K562 (cell line): ENCODE measurements around the gene CD9. TPM values are rescaled to one million over a fixed set of nuclear protein-coding genes. Genes with fewer than 3 reads are reported as not detected.

Source experiments
- ATAC-seq: fragments of 200-7000 bp; cut with Tn5 transposase; 3 replicates; pipeline ENCODE4 v1.9.1; 2020; ENCODE audit warnings: moderate library complexity
- BruUV-seq: library from RNA; stranded (reverse); fragments of 400-500 nt; replicated peaks from 2 replicates; lab custom pipeline; 2021; lab: Mats Ljungman, UMichigan
- CTCF ChIA-PET: fragments of 300-600 bp; formaldehyde crosslinking; extraction: SDS; loops from one replicate; lab custom pipeline; 2021; ENCODE audit warnings: low intra/inter-chr PET ratio; lab: Yijun Ruan, JAX
- POLR2A ChIA-PET: fragments of 300-600, 350-650 bp; sonication (Branson Sonifier 250); formaldehyde crosslinking; extraction: SDS; loops from one replicate; lab custom pipeline; 2021; ENCODE audit warnings: antibody characterized with exemption, inconsistent platforms; lab: Yijun Ruan, JAX
- DNase-seq, 4 experiments: peaks; one replicate each; pipeline versions ENCODE4 v3.0.0 to v3.0.0-alpha.2; 2011 to 2018; ENCODE audit warnings: low spot score in 3 of 4, mixed read lengths in 3 of 4; ENCODE audit errors: extremely low read depth in 1 of 4
- FAIRE-seq: peaks from 2 replicates; lab custom pipeline; 2011; peaks lifted over from hg19 to GRCh38; lab: Jason Lieb, UNC
- H2AFZ ChIP-seq: 2 replicates; pipeline ENCODE4 v1.6.0; 2011; ENCODE audit warnings: low read depth, low read length, control low read depth, inconsistent platforms
- H3K27ac ChIP-seq: fragments of 200-600 bp; 3 replicates; pipeline ENCODE4 v1.8.0; 2011; ENCODE audit warnings: low read depth, mild to moderate bottlenecking, control low read depth, inconsistent platforms, low read length, moderate library complexity, mixed read lengths; ENCODE audit errors: extremely low read depth
- H3K27me3 ChIP-seq, 2 experiments: fragments of 300-600 bp in 1 of 2; 2 replicates in 1 of 2; 3 replicates in 1 of 2; pipeline versions ENCODE4 v1.6.0 to v1.8.0; 2011; ENCODE audit warnings: inconsistent platforms in 2 of 2, low read length in 2 of 2, mild to moderate bottlenecking in 1 of 2, mixed read lengths in 1 of 2, moderate library complexity in 1 of 2; ENCODE audit not compliant: control insufficient read depth in 2 of 2, insufficient read depth in 2 of 2
- H3K36me3 ChIP-seq: fragments of 300-600 bp; 3 replicates; pipeline ENCODE4 v1.8.0; 2011; ENCODE audit warnings: mild to moderate bottlenecking, low read length, inconsistent platforms; ENCODE audit not compliant: control insufficient read depth, insufficient read depth
- H3K4me1 ChIP-seq, 2 experiments: fragments of 200-600 bp in 1 of 2; replicated peaks in 1 of 2; 2 replicates in 1 of 2; 3 replicates in 1 of 2; pipeline versions ENCODE4 v1.5.1 to v1.8.0; 2011; ENCODE audit warnings: inconsistent platforms in 2 of 2, low read length in 2 of 2, mild to moderate bottlenecking in 1 of 2, mixed read lengths in 1 of 2, moderate library complexity in 1 of 2; ENCODE audit not compliant: control insufficient read depth in 2 of 2, insufficient read depth in 2 of 2
- H3K4me2 ChIP-seq: 2 replicates; pipeline ENCODE4 v1.6.1; 2011; ENCODE audit warnings: low read length, control low read depth, inconsistent platforms, mixed read lengths; ENCODE audit not compliant: insufficient read depth
- H3K4me3 ChIP-seq: fragments of 200-600 bp; sonication (generic), shearing (Covaris generic); 2 replicates; pipeline ENCODE4 v1.5.1; 2016; ENCODE audit warnings: control low read depth, inconsistent platforms
- H3K79me2 ChIP-seq: fragments of 200-600 bp; 3 replicates; pipeline ENCODE4 v1.8.0; 2011; ENCODE audit warnings: low read length, inconsistent platforms; ENCODE audit not compliant: control insufficient read depth, insufficient read depth
- H3K9ac ChIP-seq, 2 experiments: 2 replicates each; pipeline versions ENCODE4 v1.6.0 to v1.6.1; 2011; ENCODE audit warnings: low read depth in 2 of 2, low read length in 2 of 2, control low read depth in 1 of 2, inconsistent platforms in 1 of 2, mild to moderate bottlenecking in 1 of 2, mixed read lengths in 1 of 2; ENCODE audit not compliant: insufficient read depth in 1 of 2
- H3K9me1 ChIP-seq: one replicate; pipeline ENCODE4 v1.6.0; 2011; ENCODE audit warnings: inconsistent platforms, mild to moderate bottlenecking, low read length, moderate library complexity; ENCODE audit not compliant: control insufficient read depth, insufficient read depth
- H3K9me3 ChIP-seq: replicated peaks from 2 replicates; pipeline ENCODE4 v1.5.1; 2011; ENCODE audit warnings: low read depth, low read length, inconsistent platforms; ENCODE audit not compliant: control insufficient read depth, insufficient read depth
- H4K20me1 ChIP-seq: replicated peaks from 2 replicates; pipeline ENCODE4 v1.6.1; 2011; ENCODE audit warnings: low read length, inconsistent platforms, mixed read lengths; ENCODE audit not compliant: control insufficient read depth, insufficient read depth
- ADNP ChIP-seq: fragments of 200-800 bp; sonication (Bioruptor generic); IDR thresholded peaks from 2 replicates; pipeline ENCODE4 v1.6.1; 2016; ENCODE audit warnings: missing genetic modification characterization, missing compliant biosample characterization
- BRCA1 ChIP-seq, 2 experiments: fragments of 450-650 bp in 1 of 2; sonication (generic) in 1 of 2; formaldehyde crosslinking in 1 of 2; IDR thresholded peaks; 2 replicates each; pipeline versions ENCODE4 v1.5.0 to v1.6.1; 2017 to 2020; ENCODE audit warnings: mild to moderate bottlenecking in 1 of 2, missing genetic modification reagents in 1 of 2
- DACH1 ChIP-seq: fragments of 450-650 bp; IDR thresholded peaks from 2 replicates; pipeline ENCODE4 v1.6.1; 2018; ENCODE audit not compliant: partially characterized antibody
- DDX20 ChIP-seq: fragments of 450-650 bp; IDR thresholded peaks from 2 replicates; pipeline ENCODE4 v1.6.1; 2016; ENCODE audit warnings: missing genetic modification characterization, low read depth, mild to moderate bottlenecking, missing compliant biosample characterization, moderate library complexity
- GTF3C2 ChIP-seq: IDR thresholded peaks from 3 replicates; pipeline ENCODE4 v1.6.1; 2011; ENCODE audit warnings: borderline replicate concordance, mild to moderate bottlenecking, moderate library complexity; ENCODE audit not compliant: insufficient read length; ENCODE audit errors: extremely low read depth
- HNRNPLL ChIP-seq: fragments of 200-400 bp; formaldehyde crosslinking; IDR thresholded peaks from 2 replicates; pipeline ENCODE4 v1.6.1; 2017; ENCODE audit warnings: low read length, low read depth, mild to moderate bottlenecking; ENCODE audit not compliant: poor library complexity, severe bottlenecking
- MED1 ChIP-seq: sonication (generic); formaldehyde crosslinking; IDR thresholded peaks from 2 replicates; pipeline ENCODE4 v1.8.1; 2023; ENCODE audit warnings: missing genetic modification reagents, borderline replicate concordance
- NCOA2 ChIP-seq, 2 experiments: fragments of 450-650 bp; IDR thresholded peaks; 2 replicates each; pipeline ENCODE4 v1.6.1; 2018; ENCODE audit warnings: mild to moderate bottlenecking in 2 of 2, moderate library complexity in 1 of 2; ENCODE audit not compliant: partially characterized antibody in 2 of 2
- NFYB ChIP-seq: IDR thresholded peaks from 2 replicates; pipeline ENCODE4 v1.6.1; 2011; ENCODE audit warnings: mild to moderate bottlenecking, moderate library complexity; ENCODE audit not compliant: insufficient read length; ENCODE audit errors: extremely low read depth
- NUFIP1 ChIP-seq: fragments of 450-650 bp; IDR thresholded peaks from 2 replicates; pipeline ENCODE4 v1.6.1; 2018; ENCODE audit not compliant: partially characterized antibody
- PHB2 ChIP-seq: fragments of 450-650 bp; IDR thresholded peaks from 2 replicates; pipeline ENCODE4 v1.6.1; 2017; ENCODE audit warnings: low read depth
- RBM39 ChIP-seq: fragments of 200-400 bp; formaldehyde crosslinking; optimal IDR thresholded peaks from 2 replicates; pipeline ENCODE3; 2018; ENCODE audit warnings: low read depth, low read length
- RHOXF2B ChIP-seq: fragments of 250-450 bp; sonication (Bioruptor Pico); conservative IDR thresholded peaks from 2 replicates; pipeline ENCODE4 v1.5.1; 2021
- SMARCC2 ChIP-seq: fragments of 450-650 bp; IDR thresholded peaks from 2 replicates; pipeline ENCODE4 v1.6.1; 2017; ENCODE audit warnings: antibody characterized with exemption, moderate library complexity, mild to moderate bottlenecking, low read depth
- TCF7L2 ChIP-seq: fragments of 150-350 bp; IDR thresholded peaks from 2 replicates; pipeline ENCODE4 v1.6.1; 2016; ENCODE audit warnings: low read depth, mild to moderate bottlenecking, low read length, moderate library complexity
- XRCC4 ChIP-seq: IDR thresholded peaks from one replicate; pipeline ENCODE4 v1.6.1; 2011; ENCODE audit not compliant: insufficient read depth, insufficient read length; ENCODE audit errors: extremely low read depth
- ZKSCAN1 ChIP-seq: fragments of 150-350 bp; IDR thresholded peaks from 2 replicates; pipeline ENCODE4 v1.6.1; 2016; ENCODE audit warnings: low read depth, low read length
- ZNF431 ChIP-seq: sonication (generic); formaldehyde crosslinking; IDR thresholded peaks from 2 replicates; pipeline ENCODE4 v1.8.0; 2022; ENCODE audit warnings: mild to moderate bottlenecking, missing genetic modification reagents
- ZNF586 ChIP-seq: fragments of 450-650 bp; formaldehyde crosslinking; conservative IDR thresholded peaks from 2 replicates; pipeline ENCODE4 v1.4.0; 2020; ENCODE audit warnings: mild to moderate bottlenecking, moderate library complexity
- WGBS: fragments of 100-300 bp; shearing (Covaris generic); methylation state at CpG from one replicate; pipeline ENCODE4 v1.1.6; 2016; ENCODE audit warnings: low coverage, mixed read lengths; ENCODE audit not compliant: insufficient coverage; ENCODE audit errors: missing lambda C conversion rate; 5-methylcytosine and 5-hydroxymethylcytosine counted together
- in situ Hi-C: fragments of 300-500 bp; cut with MboI; formaldehyde crosslinking; loops from 4 replicates; pipeline ENCODE4 v1.15.0; 2018; ENCODE audit warnings: inconsistent platforms, mixed read lengths
- intact Hi-C: fragments of 100-400 bp; cut with micrococcal nuclease; formaldehyde crosslinking; loops from 2 replicates; pipeline ENCODE4 v1.14.2; 2022
- polyA plus RNA-seq, 8 experiments: library from polyadenylated mRNA; depleted of rRNA in 4 of 8; stranded (reverse) in 5 of 8; unstranded in 3 of 8; fragments of >200 nt; fragmentation: Nextera tagmentation in 2 of 8; fragmentation: Illumina TruSeq in 1 of 8; extraction: Ambion mirVana in 2 of 8; extraction: Trizol in 1 of 8; gene quantifications; 2 replicates each; pipeline versions ENCODE4 v1.2.1 to v1.2.3, GENCODE V29; 2011 to 2014; ENCODE audit warnings: inconsistent platforms in 1 of 8, missing spikeins in 1 of 8
- total RNA-seq, 7 experiments: library from RNA; depleted of rRNA in 6 of 7; stranded (reverse); fragments of >200 nt in 6 of 7; fragmentation: Illumina TruSeq in 2 of 7; extraction: Trizol in 2 of 7; gene quantifications; 2 replicates each; pipeline versions ENCODE4 v1.2.1 to v1.2.3, GENCODE V29; 2011 to 2021; ENCODE audit warnings: low replicate concordance in 1 of 7

Gene CD9
- total and polyA plus RNA-seq, 9 of the 15 experiments (the other 6 are each of a cell fraction or from before 2014, with no cell fraction given): 0.43 to 5.6 (median 0.62) TPM

GRCh38 chr12:6271281-6271680 lies 71.1 kb downstream of the CD9 start:
- Histone ChIP-seq H3K27me3 (peaks cover 0 to 4% of the 10 kb centered on the region in 2 experiments; a peak in 2 of 5 replicates), H3K9me1 (no peaks in the 10 kb centered on the region), H3K9me3 (no peaks in the 10 kb centered on the region), H3K9ac (no peak overlapping the region), H3K79me2 (no peaks in the 10 kb centered on the region), H4K20me1 (no peaks in the 10 kb centered on the region)
- DNase-seq: no peak
- no peak for TF ChIP-seq ZKSCAN1
- no peak for TF ChIP-seq SMARCC2
- TF ChIP-seq NCOA2 (IDR thresholded peaks at IDR 0.05; ENCODE audit: partially characterized antibody in 2 of 2): no peak
- no peak for TF ChIP-seq DACH1
- TF ChIP-seq RHOXF2B (CRISPR knock-in tag): no peak
- no peak for TF ChIP-seq BRCA1 (IDR thresholded peaks at IDR 0.05)
- no peak for TF ChIP-seq BRCA1 (CRISPR knock-in tag; IDR thresholded peaks at IDR 0.05)
- TF ChIP-seq RBM39: no peak
- TF ChIP-seq NFYB: no peak
- TF ChIP-seq DDX20 (tag): no peak
- no peak for TF ChIP-seq ZNF586 (CRISPR knock-in tag)
- TF ChIP-seq PHB2: no peak
- no peak for TF ChIP-seq ADNP (tag)
- TF ChIP-seq GTF3C2: no peak
- TF ChIP-seq MED1 (CRISPR knock-in tag): no peak
- no peak for TF ChIP-seq HNRNPLL
- TF ChIP-seq XRCC4: no peak
- TF ChIP-seq ZNF431: no peak
- TF ChIP-seq TCF7L2: no peak
- TF ChIP-seq NUFIP1: no peak
- TF ChIP-seq, all 486 proteins: peak for 0
- Histone ChIP-seq H3K4me3 (no peak overlapping the region), H2AFZ (no peak overlapping the region), H3K36me3 (no peaks in the 10 kb centered on the region), H3K4me1 (peaks cover 4 to 19% of the 10 kb centered on the region in 2 experiments; a peak in 3 of 5 replicates), H3K4me2 (no peak overlapping the region), H3K27ac (no peak overlapping the region)
- ATAC-seq (no peak), FAIRE-seq (no peak)
- in situ Hi-C loops (no loop called here), intact Hi-C loops (no loop called here)
- no TSS peak for BruUV-seq
- POLR2A ChIA-PET: no interaction called here
- CTCF ChIA-PET: no interaction called here
- whole genome bisulfite sequencing: 44% methylated on average over 3 of the region's 8 CpGs
